Transverse colon (tissue), 4 donors: Measurements from ENCODE around the gene RBX1. TPM values are rescaled to one million over a fixed set of nuclear protein-coding genes. Genes with fewer than 3 reads are reported as not detected.

Experiments
- DNase-seq: peaks from one replicate; pipeline ENCODE4 v3.0.0-alpha.2; 2019
- H3K27ac ChIP-seq, 4 donors: fragments of 200-600 bp; sonication (generic); 2 replicates each; pipeline ENCODE4 v1.5.1; 2016 to 2018; ENCODE audit warnings: inconsistent platforms in 4 of 4
- H3K27me3 ChIP-seq: fragments of 200-600 bp; sonication (generic); 2 replicates; pipeline ENCODE4 v1.5.1; 2017; ENCODE audit warnings: inconsistent platforms
- H3K36me3 ChIP-seq, 4 donors: fragments of 200-600 bp; sonication (generic); 2 replicates each; pipeline ENCODE4 v1.5.1; 2017 to 2019; ENCODE audit warnings: inconsistent platforms in 4 of 4
- H3K4me1 ChIP-seq, 4 donors: fragments of 200-600 bp; sonication (generic); 2 replicates each; pipeline ENCODE4 v1.5.1; 2017 to 2020; ENCODE audit warnings: inconsistent platforms in 4 of 4
- H3K4me3 ChIP-seq, 4 donors: fragments of 200-600 bp; sonication (generic); 1 replicate in 1 of 4; 2 replicates in 3 of 4; pipeline versions ENCODE4 v1.5.1 to v1.6.1; 2017 to 2019; ENCODE audit warnings: inconsistent platforms in 4 of 4
- H3K9me3 ChIP-seq, 2 donors: fragments of 200-600 bp; sonication (generic); 2 replicates each; pipeline ENCODE4 v1.5.1; 2017 to 2019; ENCODE audit warnings: inconsistent platforms in 2 of 2
- CTCF ChIP-seq, 5 experiments: fragments of 200-600 bp in 3 of 5; fragments of 450-650 bp in 2 of 5; sonication (generic) in 3 of 5; IDR thresholded peaks; 1 replicate in 2 of 5; 2 replicates in 3 of 5; pipeline ENCODE4 v1.5.1; 2016 to 2017; ENCODE audit warnings: antibody characterized with exemption in 5 of 5, inconsistent platforms in 3 of 5, mild to moderate bottlenecking in 2 of 5, moderate library complexity in 1 of 5
- EP300 ChIP-seq: sonication (generic); formaldehyde crosslinking; IDR thresholded peaks from one replicate; pipeline ENCODE4 v1.6.1; 2017; ENCODE audit warnings: antibody characterized with exemption, low read depth
- POLR2A ChIP-seq: fragments of 450-650 bp; IDR thresholded peaks from one replicate; pipeline ENCODE4 v1.6.1; 2016; ENCODE audit warnings: antibody characterized with exemption, mild to moderate bottlenecking, moderate library complexity
- POLR2AphosphoS5 ChIP-seq, 3 donors: sonication (generic); formaldehyde crosslinking; IDR thresholded peaks; one replicate each; pipeline ENCODE4 v1.6.1; 2016; ENCODE audit warnings: antibody characterized with exemption in 3 of 3
- WGBS, 2 donors: methylation state at CpG; one replicate each; pipeline ENCODE4 v1.1.5; 2018; ENCODE audit warnings: low coverage in 1 of 2; 5-methylcytosine and 5-hydroxymethylcytosine counted together
- in situ Hi-C, 4 donors: fragments of 200-750 bp; cut with MboI; loops; one replicate each; pipeline versions ENCODE4 v1.15.0 to v1.15.1; 2017; ENCODE audit warnings: low sequenced_read_pairs in 3 of 4, low pct_ligation_motif_present in 1 of 4, low pct_unique_long_range_greater_than_20kb in 1 of 4
- intact Hi-C: fragments of 100-400 bp; cut with DNase I; formaldehyde crosslinking; loops from one replicate; pipeline ENCODE4 v1.15.1; 2023; ENCODE audit warnings: low total_unique reads
- total RNA-seq, 4 donors: library from RNA; depleted of rRNA; stranded (reverse); fragments of >200 nt; gene quantifications; one replicate each; pipeline ENCODE4 v1.1.0, GENCODE V29; 2016

The RBX1 gene
- total RNA-seq, 4 donors from 2014 or later: 7.8 to 36.9 (median 24.9) TPM

GRCh38 chr22:40972587-40972986 lies 21.4 kb downstream of the RBX1 start:
- no peak for DNase-seq
- no peaks in the 10 kb centered on the region for H3K27me3 ChIP-seq
- in situ Hi-C loops (no loop called here), intact Hi-C loops (no loop called here)
- H3K4me1 ChIP-seq: no peaks in the 10 kb centered on the region
- no peak overlapping the region for H3K4me3 ChIP-seq
- WGBS, 2 donors: 86 to 94% methylated on average over 1 to 6 of the region's 6 CpGs
- no peak overlapping the region for H3K27ac ChIP-seq
- H3K36me3 ChIP-seq: peaks cover 0 to 23% (median 11%) of the 10 kb centered on the region in 4 donors
- H3K9me3 ChIP-seq: no peaks in the 10 kb centered on the region
- TF ChIP-seq CTCF (IDR thresholded peaks at IDR 0.05) (no peak), EP300 (no peak), POLR2A (no peak), POLR2AphosphoS5 (IDR thresholded peaks at IDR 0.05) (no peak)

- DNase-seq: no peak
- Histone ChIP-seq H3K9me3 (no peaks in the 10 kb centered on the region), H3K36me3 (peaks cover 0 to 21% (median 8%) of the 10 kb centered on the region in 4 donors), H3K27me3 (no peaks in the 10 kb centered on the region), H3K4me1 (no peaks in the 10 kb centered on the region), H3K4me3 (no peak overlapping the region), H3K27ac (no peak overlapping the region)
- in situ Hi-C loops: no loop called here
- no peak for TF ChIP-seq EP300
- no peak for TF ChIP-seq CTCF (IDR thresholded peaks at IDR 0.05)
- TF ChIP-seq POLR2A: no peak
- TF ChIP-seq POLR2AphosphoS5 (IDR thresholded peaks at IDR 0.05): no peak
- intact Hi-C loops: no loop called here
- WGBS, 2 donors: 91% methylated on average over 9 of the region's 13 CpGs; no CpG with 5 or more reads in 1 of the 2 donors
These were observed 22.0 kb downstream of the RBX1 start for GRCh38 chr22:40973144-40973543.

- 61 to 67% methylated on average over 1 of the region's 1 CpG for WGBS, 2 donors
- intact Hi-C loops (no loop called here), in situ Hi-C loops (no loop called here)
- peaks cover 0 to 6% (median 3%) of the 10 kb centered on the region in 4 donors for H3K36me3 ChIP-seq
- TF ChIP-seq POLR2A (no peak), POLR2AphosphoS5 (IDR thresholded peaks at IDR 0.05) (no peak), EP300 (no peak), CTCF (IDR thresholded peaks at IDR 0.05) (no peak)
- H3K27ac ChIP-seq: no peak overlapping the region
- DNase-seq: no peak
- no peaks in the 10 kb centered on the region for H3K9me3 ChIP-seq
- H3K27me3 ChIP-seq: no peaks in the 10 kb centered on the region
- H3K4me3 ChIP-seq: no peak overlapping the region
- no peaks in the 10 kb centered on the region for H3K4me1 ChIP-seq
These were observed 24.2 kb downstream of the RBX1 start for GRCh38 chr22:40975366-40975765.

- 89 to 91% methylated on average over 5 to 16 of the region's 18 CpGs for WGBS, 2 donors
- H3K27ac ChIP-seq: no peak overlapping the region
- H3K4me3 ChIP-seq: no peak overlapping the region
- intact Hi-C loops: no loop called here
- peaks cover 0 to 6% (median 3%) of the 10 kb centered on the region in 4 donors for H3K36me3 ChIP-seq
- H3K27me3 ChIP-seq: no peaks in the 10 kb centered on the region
- DNase-seq: no peak
- in situ Hi-C loops: no loop called here
- H3K9me3 ChIP-seq: no peaks in the 10 kb centered on the region
- no peak for TF ChIP-seq CTCF (IDR thresholded peaks at IDR 0.05)
- no peak for TF ChIP-seq POLR2AphosphoS5 (IDR thresholded peaks at IDR 0.05)
- no peak for TF ChIP-seq EP300
- TF ChIP-seq POLR2A: no peak
- no peaks in the 10 kb centered on the region for H3K4me1 ChIP-seq
These were observed 25.9 kb downstream of the RBX1 start for GRCh38 chr22:40976866-40977700.
